ENCODE data around the gene DLG2.

Gene DLG2

GRCh38 chr11:83572581-83573496, 2054.3 kb downstream of the DLG2 start:
- no peak for FAIRE-seq

DNA sequence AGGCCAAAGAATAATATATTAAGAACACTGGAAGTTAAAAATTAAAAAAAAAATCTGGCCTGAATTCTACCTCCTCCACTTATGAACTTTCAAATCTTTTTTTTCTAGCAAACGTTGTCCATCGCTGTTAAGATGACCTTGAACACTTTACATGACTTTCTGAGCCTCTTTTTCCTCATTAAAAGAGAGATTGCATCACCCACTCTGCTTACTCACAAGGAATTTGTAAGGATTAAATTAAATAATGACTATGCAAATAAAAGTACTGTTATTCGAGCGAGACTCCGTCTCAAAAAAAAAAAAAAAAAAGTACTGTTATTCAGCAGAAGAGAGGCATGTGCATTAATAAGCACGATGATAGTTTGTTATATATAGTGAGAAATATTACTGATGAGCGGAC, 2055.8 kb downstream of the DLG2 start:
- no peak for FAIRE-seq

DNA sequence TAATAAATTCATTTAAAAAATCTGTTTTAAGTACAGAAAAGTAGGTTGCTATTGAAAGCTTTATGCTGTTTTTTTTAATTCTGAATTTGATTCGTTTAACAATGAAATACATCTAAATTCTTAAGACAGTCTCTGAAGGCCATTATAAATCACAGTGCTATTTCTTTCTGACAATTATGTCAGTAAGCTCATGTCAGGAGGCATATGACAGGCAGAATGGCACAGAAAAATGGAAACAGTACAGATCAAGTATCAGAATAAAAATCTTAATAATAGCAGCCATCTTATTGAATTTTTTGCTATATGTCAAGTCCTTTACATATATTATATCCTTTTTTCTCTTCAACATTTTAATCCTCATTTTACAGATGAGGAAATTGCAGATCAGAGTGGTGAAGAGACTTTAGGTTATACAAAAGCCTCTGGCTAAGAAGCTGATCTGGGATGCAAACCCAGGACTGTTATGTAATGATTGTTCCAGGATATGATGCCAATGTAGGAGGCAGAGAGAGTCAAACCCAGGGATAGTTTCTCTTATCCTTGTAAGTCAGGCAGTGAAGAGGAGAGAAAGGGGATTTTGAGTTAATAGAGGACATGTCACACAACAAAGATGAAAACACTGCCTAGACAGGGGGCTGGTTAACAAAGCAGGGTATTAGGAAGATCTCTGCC, 2057.9 kb downstream of the DLG2 start:
- no peak for FAIRE-seq

DNA sequence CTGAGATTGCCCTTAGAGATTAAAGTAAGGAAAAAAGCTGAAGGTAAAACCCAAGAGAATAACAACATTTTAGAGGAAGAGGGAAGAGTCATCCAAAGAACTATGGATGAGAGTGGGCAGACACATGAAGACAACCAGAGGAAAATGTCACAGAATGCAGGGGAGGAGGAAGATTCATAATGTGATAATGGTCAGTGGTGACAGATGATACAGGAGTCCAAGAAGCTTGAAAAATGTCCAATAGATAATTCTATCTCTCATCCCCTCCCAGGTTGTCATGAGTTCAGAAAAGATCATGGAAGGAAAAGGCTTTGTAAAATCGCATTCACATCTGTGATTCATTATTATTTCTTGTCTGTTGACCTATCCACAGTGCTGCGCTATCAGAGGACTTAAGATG, 2058.6 kb downstream of the DLG2 start:
- no peak for FAIRE-seq

GRCh38 chr11:83566950-83567349, 2060.2 kb downstream of the DLG2 start:
- no peak for FAIRE-seq

GRCh38 chr11:83564870-83565269, 2062.3 kb downstream of the DLG2 start:
- no peak for FAIRE-seq

DNA sequence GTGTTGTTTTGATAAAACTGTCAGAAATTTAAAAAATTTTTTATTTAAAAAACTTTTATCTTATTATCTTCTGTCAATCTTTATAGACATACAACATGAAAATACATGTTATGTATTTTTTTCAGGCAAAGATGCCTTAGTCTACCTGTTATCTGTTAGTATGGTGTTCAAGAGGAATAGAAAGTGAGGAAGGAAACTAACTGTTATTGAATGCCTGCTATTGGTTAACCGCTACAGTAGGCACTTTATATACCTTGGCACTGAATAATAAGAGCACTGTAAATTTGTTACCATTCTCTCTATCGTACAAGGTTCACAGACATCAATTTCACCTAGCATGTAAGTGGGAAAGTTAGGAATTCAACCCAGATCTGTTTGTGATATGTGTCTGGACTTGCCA, 2068.9 kb downstream of the DLG2 start:
- no peak for FAIRE-seq

- FAIRE-seq, result no peak
Measured at GRCh38 chr11:83557653-83558052, 2069.5 kb downstream of the DLG2 start.

DNA sequence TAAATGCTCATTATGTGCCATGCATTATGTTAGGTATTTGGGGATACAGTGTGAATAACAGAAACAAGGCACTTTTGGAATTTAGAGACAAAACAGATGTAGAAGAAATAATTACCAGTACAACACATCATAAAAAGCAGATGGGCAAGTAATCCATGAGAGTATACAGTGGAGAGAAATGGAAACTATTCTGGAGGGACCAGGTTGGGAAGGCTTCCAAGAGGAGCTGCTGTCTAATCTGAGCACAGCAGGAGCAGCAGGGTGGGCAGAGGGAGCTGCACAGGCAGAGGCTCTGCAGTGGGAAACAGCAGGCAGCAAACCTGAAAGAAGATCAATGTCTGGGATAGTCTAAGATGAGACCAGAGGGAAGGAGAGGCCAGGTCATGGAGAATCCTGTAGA, 2072.3 kb downstream of the DLG2 start:
- FAIRE-seq, result no peak

DNA sequence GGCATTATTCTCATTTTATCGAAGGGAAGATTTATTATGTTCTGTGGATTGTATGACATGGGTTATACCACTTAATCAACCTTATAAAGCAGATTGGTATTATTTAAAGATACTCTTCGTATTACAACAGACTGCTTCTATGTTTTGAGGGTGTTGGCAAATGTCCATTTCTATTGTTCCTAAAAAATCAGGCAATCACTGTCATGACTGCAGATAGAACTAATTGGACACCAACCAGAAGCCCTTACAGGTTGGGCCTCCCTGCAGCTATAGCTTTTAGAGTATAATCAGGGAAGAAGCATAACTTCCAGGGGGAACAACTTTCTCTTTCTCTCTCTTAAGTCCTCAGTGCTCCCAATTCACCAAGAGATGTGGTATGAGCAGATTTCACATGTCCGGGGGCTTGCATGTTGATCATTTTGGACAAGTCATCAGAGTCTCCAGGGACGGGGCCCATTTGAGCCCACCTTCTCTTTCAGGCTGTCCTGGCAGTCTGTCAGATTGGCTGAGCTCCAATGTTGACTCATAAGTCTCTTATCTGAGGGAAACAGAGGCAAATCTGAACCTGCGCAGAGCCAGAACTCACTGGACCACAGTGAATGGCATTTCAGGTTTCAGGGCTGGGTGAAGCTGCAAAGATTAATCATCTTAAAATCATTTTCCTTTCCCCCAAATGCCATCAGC, 2077.0 kb downstream of the DLG2 start:
- FAIRE-seq, result no peak

DNA sequence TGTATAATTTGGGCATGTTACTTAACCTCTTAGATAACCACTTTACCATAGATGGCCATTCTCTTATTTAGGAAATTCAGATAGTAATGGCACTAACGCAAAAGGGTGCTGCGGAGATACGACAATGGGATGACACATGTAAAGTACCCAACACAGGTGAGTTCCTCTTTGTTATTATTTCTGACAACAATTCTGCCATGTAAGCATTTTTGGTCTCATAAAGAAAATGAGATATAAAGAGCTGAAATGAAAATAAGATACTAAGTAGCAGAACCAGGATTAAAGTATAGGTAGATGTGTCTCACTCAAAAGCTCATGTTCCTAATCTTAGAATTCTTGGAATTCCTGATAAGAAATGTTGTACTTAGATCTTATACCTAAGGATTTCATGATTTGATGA, 2080.8 kb downstream of the DLG2 start:
- FAIRE-seq, result no peak

GRCh38 chr11:83545494-83546260, 2081.5 kb downstream of the DLG2 start:
- no peak for FAIRE-seq

DNA sequence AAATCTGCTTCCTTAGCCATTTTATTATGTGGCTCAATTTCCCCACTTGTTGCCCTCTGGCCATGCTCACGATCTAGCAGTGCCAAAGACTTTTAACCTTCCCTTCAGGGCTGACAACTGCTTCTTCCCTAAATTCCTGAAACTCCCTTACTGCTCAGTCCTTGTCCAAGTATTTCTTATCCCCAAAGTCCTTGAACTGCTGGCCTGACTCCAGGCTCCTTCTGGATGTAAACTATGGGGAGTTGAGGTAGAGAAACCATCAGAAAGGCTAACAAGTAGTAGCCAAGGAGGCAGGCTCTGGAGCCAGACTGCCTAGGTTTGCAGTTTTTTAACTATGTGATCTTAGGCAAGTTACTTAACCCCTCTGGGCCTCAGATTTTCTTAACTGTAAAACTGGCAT, 2082.3 kb downstream of the DLG2 start:
- FAIRE-seq, result no peak

GRCh38 chr11:83543706-83544439, 2083.3 kb downstream of the DLG2 start:
- FAIRE-seq, result no peak

GRCh38 chr11:83542861-83543260, 2084.3 kb downstream of the DLG2 start:
- no peak for FAIRE-seq

- no peak for FAIRE-seq
Measured at GRCh38 chr11:83540728-83541127, 2086.4 kb downstream of the DLG2 start.

DNA sequence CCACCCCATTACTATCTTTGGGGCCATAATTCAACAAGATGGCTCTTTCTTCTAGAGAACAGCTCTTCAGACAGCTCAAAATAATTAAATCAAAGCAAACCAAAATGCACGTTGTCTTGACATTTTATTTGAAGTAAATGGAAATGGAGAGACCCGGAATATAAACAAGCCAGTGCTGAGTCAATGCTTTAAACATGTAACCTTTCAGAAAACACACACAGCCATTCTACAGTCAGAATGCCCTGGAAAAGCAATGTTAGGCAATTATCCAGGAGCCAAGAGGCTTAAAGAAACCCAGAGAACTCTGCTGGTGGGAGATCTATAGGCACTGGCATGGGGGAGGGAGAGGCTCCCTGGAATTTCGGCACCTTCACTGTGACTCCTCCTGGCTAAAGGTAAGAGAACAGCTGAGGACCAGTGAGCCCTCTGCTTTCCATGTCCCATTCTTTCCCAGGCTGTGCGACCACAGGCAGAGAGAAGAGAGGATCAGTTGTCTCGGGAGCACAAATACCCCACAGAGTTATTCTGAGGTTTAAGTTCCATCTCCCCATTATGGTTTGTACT, 2086.9 kb downstream of the DLG2 start:
- no peak for FAIRE-seq

GRCh38 chr11:83538286-83538685, 2088.9 kb downstream of the DLG2 start:
- no peak for FAIRE-seq

DNA sequence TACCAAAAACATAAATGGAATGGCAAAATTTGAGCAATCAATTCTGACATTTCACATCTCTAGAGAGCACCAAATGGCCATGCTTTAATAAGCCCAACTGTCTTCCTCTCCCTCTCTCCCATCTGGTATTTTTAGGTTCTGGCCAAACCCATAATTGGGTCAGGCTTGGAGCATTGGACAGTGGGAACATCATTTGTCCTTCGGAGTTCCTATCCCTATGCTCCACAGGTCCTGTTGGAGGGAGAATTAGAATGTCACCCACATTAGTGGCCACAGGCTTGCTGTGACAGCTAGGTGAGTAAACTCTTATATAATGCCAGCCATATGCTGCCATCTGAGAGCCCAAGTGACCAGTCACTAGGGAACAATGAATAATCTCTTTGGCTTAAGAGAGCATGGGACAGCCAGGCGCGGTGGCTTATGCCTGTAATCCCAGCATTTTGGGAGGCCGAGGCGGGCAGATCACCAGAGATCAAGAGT, 2090.0 kb downstream of the DLG2 start:
- no peak for FAIRE-seq

DNA sequence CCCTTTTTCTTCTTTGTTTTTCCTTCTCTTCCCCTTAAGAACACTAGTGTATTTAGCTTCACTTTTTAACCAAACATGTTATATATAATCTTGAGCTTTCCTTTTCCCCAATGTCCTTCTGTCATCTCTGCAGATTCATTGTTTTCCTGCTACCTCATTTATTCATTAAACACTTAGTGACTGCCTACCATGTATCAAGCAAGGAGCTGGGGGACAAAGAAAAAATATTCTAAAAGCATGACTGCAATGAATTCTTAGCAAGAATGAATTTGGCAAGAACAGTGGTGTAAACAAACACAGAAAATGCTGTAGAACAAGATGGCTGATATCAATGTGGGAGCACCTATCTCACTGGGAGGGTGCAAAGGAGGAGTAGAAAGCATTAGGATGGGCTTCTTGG, 2094.0 kb downstream of the DLG2 start:
- FAIRE-seq, result no peak

- FAIRE-seq, result no peak
Measured at GRCh38 chr11:83528877-83529276, 2098.3 kb downstream of the DLG2 start.

DNA sequence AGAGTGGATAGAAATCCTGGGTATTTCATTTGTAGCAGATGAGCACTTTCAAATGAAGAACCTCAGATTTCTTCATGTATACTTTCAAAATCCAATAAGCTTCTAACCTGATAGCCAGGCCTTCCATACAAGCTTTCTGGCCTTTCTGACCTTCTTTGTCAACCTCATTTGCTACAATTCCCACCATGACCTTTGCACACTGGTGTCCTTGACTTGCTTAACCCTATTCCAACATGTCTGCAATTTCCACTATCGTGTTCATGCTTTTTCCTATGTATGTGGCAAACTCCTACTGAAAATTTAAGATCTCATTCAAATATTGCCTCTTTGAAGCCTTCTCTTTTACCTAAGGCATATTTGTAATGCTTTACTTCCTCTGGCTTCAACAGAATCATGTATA, 2098.9 kb downstream of the DLG2 start:
- no peak for FAIRE-seq

All from endometrium (tissue), 2 donors.